Panc1 (cell line): Measurements from ENCODE around the gene RTP5. TPM values are rescaled to one million over a fixed set of nuclear protein-coding genes. Genes with fewer than 3 reads are reported as not detected.
A peak's percentile ranks its signal among the peaks of the same experiment; 100 is the strongest.

ENCODE experiments used
- ATAC-seq: fragments of 200-7000 bp; cut with Tn5 transposase; 2 replicates; pipeline ENCODE4 v1.9.1; 2020; ENCODE audit warnings: mild to moderate bottlenecking, moderate library complexity
- BruUV-seq: library from RNA; stranded (reverse); fragments of 400-500 nt; replicated peaks from 2 replicates; lab custom pipeline; 2021; lab: Mats Ljungman, UMichigan
- CTCF ChIA-PET: fragments of 300-600 bp; sonication (Branson Sonifier 250); formaldehyde crosslinking; loops from one replicate; lab custom pipeline; 2022; ENCODE audit warnings: antibody characterized with exemption; lab: Charles Lee
- POLR2A ChIA-PET: fragments of 300-600 bp; sonication (Branson Sonifier 250); formaldehyde crosslinking; loops from one replicate; lab custom pipeline; 2022; ENCODE audit warnings: antibody characterized with exemption; lab: Charles Lee
- DNase-seq: peaks from one replicate; pipeline ENCODE4 v3.0.0-alpha.2; 2010; ENCODE audit warnings: low read depth, low spot score
- H3K27ac ChIP-seq: 2 replicates; pipeline ENCODE4 v1.5.1; 2011; ENCODE audit warnings: mild to moderate bottlenecking, low read length, inconsistent platforms
- H3K27me3 ChIP-seq: fragments of 200-500 bp; sonication (Bioruptor generic); 2 replicates; pipeline ENCODE4 v1.6.0; 2014; ENCODE audit warnings: low read length, inconsistent platforms; ENCODE audit not compliant: control insufficient read depth, insufficient read depth
- H3K36me3 ChIP-seq: fragments of 200-500 bp; sonication (Bioruptor generic); 2 replicates; pipeline ENCODE4 v1.5.1; 2014; ENCODE audit warnings: inconsistent platforms, mild to moderate bottlenecking, low read length, moderate library complexity; ENCODE audit not compliant: control insufficient read depth, insufficient read depth
- H3K4me1 ChIP-seq: 2 replicates; pipeline ENCODE4 v1.5.1; 2011; ENCODE audit warnings: inconsistent platforms, mild to moderate bottlenecking, low read length, moderate library complexity; ENCODE audit not compliant: control insufficient read depth, insufficient read depth
- H3K4me3 ChIP-seq, 2 experiments: 2 replicates each; pipeline ENCODE4 v1.5.1; 2011 to 2012; ENCODE audit warnings: low read depth in 2 of 2, low read length in 2 of 2, mild to moderate bottlenecking in 2 of 2, inconsistent platforms in 1 of 2, moderate library complexity in 1 of 2
- H3K9me3 ChIP-seq: fragments of 200-500 bp; sonication (Bioruptor generic); 2 replicates; pipeline ENCODE4 v1.5.1; 2014; ENCODE audit warnings: low read depth, mild to moderate bottlenecking, inconsistent platforms, low read length, moderate library complexity; ENCODE audit not compliant: control insufficient read depth, insufficient read depth
- CTCF ChIP-seq: fragments of 450-650 bp; IDR thresholded peaks from 2 replicates; pipeline ENCODE4 v1.5.1; 2017; ENCODE audit warnings: mild to moderate bottlenecking
- POLR2AphosphoS5 ChIP-seq: IDR thresholded peaks from 2 replicates; pipeline ENCODE4 v1.6.1; 2012; ENCODE audit warnings: mild to moderate bottlenecking, low read depth, low read length, moderate library complexity
- SIN3A ChIP-seq: IDR thresholded peaks from 2 replicates; pipeline ENCODE4 v1.6.1; 2012; ENCODE audit warnings: low read depth, mild to moderate bottlenecking, low read length, moderate library complexity, borderline replicate concordance; ENCODE audit not compliant: insufficient read depth
- TCF7L2 ChIP-seq: IDR thresholded peaks from 2 replicates; pipeline ENCODE4 v1.6.1; 2011; ENCODE audit warnings: mild to moderate bottlenecking, low read depth, low read length, inconsistent platforms
- in situ Hi-C: cut with HindIII; loops from 2 replicates; pipeline ENCODE4 v1.10.0; 2016; ENCODE audit warnings: low sequenced_read_pairs, low pct_unique_long_range_greater_than_20kb
- intact Hi-C: fragments of 100-400 bp; cut with micrococcal nuclease; formaldehyde crosslinking; loops from one replicate; pipeline ENCODE4 v1.10.0; 2022; ENCODE audit not compliant: unreplicated experiment
- total RNA-seq: library from RNA; stranded (reverse); gene quantifications from one replicate; pipeline ENCODE4 v1.2.1, GENCODE V29; 2021; ENCODE audit not compliant: unreplicated experiment
- TF ChIP-seq, protein P1 (sequence below), 2 experiments: IDR thresholded peaks; 2 replicates each; pipeline ENCODE4 v1.6.1; 2011 to 2012; ENCODE audit warnings: low read depth in 2 of 2, control low read depth in 1 of 2, low read length in 1 of 2, mild to moderate bottlenecking in 1 of 2, moderate library complexity in 1 of 2; ENCODE audit not compliant: insufficient read depth in 1 of 2

RTP5 gene
- total RNA-seq, 1 experiment from 2014 or later, result not detected

DNA sequence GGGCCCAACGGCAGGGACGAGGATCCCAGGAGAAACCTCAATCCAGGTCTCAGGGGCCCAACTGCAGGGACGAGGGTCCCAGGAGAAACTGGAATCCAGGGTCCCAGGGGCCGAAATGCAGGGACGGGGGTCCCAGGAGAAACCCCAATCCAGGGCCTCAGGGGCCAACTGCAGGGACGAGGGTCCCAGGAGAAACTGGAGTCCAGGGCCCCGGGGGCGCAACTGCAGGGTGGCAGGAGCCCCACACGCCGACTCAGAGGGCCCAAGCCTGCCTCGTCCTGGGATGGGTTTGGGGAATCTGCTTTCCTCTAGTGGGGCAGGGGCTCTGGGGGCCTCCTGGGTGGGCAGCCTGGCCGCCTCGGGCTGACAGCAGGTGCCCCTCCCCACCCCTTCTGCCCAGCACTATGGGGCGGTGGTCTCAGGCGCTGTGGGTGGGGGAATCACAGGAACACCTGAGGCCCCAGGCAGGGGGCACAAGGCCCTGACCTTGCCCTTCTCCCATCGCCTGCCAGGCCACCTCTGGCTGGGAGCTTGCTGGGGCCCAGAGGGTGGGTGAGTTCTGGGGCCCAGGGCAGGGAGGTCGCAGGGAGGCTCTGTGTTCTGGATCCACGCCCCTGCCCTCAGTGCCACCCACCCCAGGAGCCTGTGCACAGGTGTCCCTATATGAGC is 7.1 kb downstream of the RTP5 start:
- H3K4me1 ChIP-seq, result peaks cover 7% of the 10 kb centered on the region; the same call in 1 of the 2 replicates
- no TSS peak for BruUV-seq
- ATAC-seq (0 out of 2 replicates have a peak, but pooled peaks have one; percentile 7), DNase-seq (no peak)
- in situ Hi-C loops (no loop called here), intact Hi-C loops (loop anchor here (10.0 kb wide), 1 partner anchor 142 kb away; the partner anchor contains the start of gene D2HGDH)
- no peaks in the 10 kb centered on the region for H3K27me3 ChIP-seq
- TF ChIP-seq, protein P1, sequence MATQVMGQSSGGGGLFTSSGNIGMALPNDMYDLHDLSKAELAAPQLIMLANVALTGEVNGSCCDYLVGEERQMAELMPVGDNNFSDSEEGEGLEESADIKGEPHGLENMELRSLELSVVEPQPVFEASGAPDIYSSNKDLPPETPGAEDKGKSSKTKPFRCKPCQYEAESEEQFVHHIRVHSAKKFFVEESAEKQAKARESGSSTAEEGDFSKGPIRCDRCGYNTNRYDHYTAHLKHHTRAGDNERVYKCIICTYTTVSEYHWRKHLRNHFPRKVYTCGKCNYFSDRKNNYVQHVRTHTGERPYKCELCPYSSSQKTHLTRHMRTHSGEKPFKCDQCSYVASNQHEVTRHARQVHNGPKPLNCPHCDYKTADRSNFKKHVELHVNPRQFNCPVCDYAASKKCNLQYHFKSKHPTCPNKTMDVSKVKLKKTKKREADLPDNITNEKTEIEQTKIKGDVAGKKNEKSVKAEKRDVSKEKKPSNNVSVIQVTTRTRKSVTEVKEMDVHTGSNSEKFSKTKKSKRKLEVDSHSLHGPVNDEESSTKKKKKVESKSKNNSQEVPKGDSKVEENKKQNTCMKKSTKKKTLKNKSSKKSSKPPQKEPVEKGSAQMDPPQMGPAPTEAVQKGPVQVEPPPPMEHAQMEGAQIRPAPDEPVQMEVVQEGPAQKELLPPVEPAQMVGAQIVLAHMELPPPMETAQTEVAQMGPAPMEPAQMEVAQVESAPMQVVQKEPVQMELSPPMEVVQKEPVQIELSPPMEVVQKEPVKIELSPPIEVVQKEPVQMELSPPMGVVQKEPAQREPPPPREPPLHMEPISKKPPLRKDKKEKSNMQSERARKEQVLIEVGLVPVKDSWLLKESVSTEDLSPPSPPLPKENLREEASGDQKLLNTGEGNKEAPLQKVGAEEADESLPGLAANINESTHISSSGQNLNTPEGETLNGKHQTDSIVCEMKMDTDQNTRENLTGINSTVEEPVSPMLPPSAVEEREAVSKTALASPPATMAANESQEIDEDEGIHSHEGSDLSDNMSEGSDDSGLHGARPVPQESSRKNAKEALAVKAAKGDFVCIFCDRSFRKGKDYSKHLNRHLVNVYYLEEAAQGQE (IDR thresholded peaks at IDR 0.05; ENCODE audit: insufficient read depth in 1 of 2, low read depth in 2 of 2, low read length in 1 of 2), result no peak
- no peak for TF ChIP-seq POLR2AphosphoS5
- no peak for TF ChIP-seq CTCF
- no peak for TF ChIP-seq TCF7L2
- TF ChIP-seq SIN3A, result no peak
- H3K9me3 ChIP-seq, result no peaks in the 10 kb centered on the region
- ChIA-PET POLR2A (no interaction called here), CTCF (interaction anchor here (0.8 kb wide), 1 partner anchor 444 kb away, joined by 8 read pairs; no protein-coding TSS in a partner anchor)
- H3K36me3 ChIP-seq, result no peaks in the 10 kb centered on the region
- no peak overlapping the region for H3K27ac ChIP-seq
- H3K4me3 ChIP-seq, result no peak overlapping the region

GRCh38 chr2:241877197-241877685 is 7.7 kb downstream of the RTP5 start:
- CTCF ChIA-PET, result no interaction called here
- H3K27ac ChIP-seq, result no peak overlapping the region
- intact Hi-C loops (loop anchor here (10.0 kb wide), 1 partner anchor 142 kb away; the partner anchor contains the start of gene D2HGDH), in situ Hi-C loops (no loop called here)
- DNase-seq (no peak), ATAC-seq (no peak)
- no peak for TF ChIP-seq SIN3A
- TF ChIP-seq, protein P1 (IDR thresholded peaks at IDR 0.05; ENCODE audit: insufficient read depth in 1 of 2, low read depth in 2 of 2, low read length in 1 of 2), result no peak
- TF ChIP-seq TCF7L2, result no peak
- TF ChIP-seq CTCF, result no peak
- H3K9me3 ChIP-seq, result no peaks in the 10 kb centered on the region
- POLR2A ChIA-PET, result no interaction called here
- BruUV-seq, result no TSS peak
- no peaks in the 10 kb centered on the region for H3K36me3 ChIP-seq
- H3K4me1 ChIP-seq, result peaks cover 11% of the 10 kb centered on the region
- no peaks in the 10 kb centered on the region for H3K27me3 ChIP-seq
- H3K4me3 ChIP-seq, result no peak overlapping the region
